ENCODE results near the gene COA8. TPM values are rescaled to one million over a fixed set of nuclear protein-coding genes. Genes with fewer than 3 reads are reported as not detected.
A peak's percentile ranks its signal among the peaks of the same experiment; 100 is the strongest.

COA8 gene
- total RNA-seq, 1 donor from 2014 or later: 33.8 TPM

DNA sequence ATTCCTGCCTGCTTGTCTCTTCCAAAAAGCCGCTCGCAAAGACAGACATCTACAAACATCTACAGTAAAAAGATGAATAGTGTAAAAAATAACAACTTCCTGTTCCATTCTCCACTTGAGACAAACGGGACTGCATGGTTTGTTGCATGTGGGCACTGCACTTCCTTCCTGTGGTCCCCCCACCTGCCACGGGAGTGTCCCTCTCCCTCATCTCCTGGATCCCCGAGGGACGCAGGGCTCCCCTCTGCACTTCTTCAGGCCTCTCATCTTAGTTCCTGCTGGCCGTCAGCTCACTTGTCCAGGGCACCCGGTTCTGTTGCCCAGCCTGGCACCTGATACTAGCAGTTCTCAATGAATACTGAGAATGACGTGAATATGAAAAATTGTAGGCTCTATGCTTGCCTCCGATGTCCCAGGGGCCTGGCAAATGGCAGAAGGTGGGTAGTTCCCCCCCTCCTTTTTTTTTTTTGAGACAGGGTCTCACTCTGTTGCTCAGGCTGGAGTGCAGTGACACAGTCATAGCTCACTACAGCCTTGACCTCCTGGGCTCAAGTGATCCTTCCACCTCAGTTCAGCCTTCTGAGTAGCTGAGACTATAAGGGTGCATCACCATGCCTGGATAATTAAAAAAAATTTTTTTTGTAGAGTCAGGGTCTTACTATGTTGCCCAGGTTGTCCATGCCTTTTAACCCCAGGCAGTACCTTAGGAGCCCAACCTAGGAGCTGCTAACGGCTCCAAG lies 62.8 kb downstream of the COA8 start:
- DNase-seq: no peak

- peak; percentile 63 for DNase-seq
Measured at GRCh38 chr14:103626146-103626850, 63.5 kb downstream of the COA8 start.

DNA sequence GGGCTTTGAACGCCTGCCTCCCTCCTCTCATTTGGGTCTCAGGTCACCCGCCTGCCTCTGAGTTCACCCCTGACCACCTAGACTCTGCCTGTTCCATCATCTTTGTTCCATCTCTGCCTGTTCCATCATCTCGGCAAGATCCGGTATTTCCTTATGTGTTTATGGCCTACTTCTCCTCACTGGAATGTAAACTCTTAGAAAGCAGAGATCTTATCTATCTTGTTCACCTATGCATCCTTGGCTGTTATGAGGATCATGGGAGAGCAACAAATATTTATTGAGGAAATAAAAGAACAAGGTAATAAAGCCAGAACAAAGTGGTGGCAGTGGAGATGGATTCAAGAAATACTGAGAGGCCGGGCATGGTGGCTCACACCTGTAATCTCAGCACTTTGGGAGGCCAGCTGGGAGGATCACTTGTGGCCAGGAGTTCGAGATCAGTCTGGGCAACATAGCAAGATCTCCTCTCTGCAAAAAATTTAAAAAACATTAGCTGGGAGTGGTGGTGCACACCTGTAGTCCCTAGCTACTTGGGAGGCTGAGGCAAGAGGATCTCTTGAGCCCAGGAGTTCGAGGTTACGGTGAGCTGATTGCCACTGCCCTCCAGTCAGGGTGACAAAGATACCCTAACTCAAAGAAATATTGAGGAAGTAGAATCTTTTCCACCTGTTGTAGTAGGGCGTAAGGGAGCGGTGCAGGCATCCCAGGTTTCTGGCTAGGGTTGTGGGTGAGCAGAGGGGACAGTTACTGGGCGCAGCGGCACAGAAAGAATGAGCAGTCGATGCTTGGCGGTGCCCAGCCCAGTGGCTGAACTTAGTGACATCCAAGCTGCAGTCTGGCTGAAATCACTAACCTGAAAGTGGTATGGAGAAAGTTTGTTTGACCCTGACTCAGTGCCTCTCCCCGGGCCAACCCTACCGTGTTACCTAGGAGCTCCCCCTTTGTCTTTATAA lies 64.6 kb downstream of the COA8 start:
- no peak for DNase-seq

- peak; percentile 55 for DNase-seq
Measured at GRCh38 chr14:103628221-103628683, 65.5 kb downstream of the COA8 start.

DNA sequence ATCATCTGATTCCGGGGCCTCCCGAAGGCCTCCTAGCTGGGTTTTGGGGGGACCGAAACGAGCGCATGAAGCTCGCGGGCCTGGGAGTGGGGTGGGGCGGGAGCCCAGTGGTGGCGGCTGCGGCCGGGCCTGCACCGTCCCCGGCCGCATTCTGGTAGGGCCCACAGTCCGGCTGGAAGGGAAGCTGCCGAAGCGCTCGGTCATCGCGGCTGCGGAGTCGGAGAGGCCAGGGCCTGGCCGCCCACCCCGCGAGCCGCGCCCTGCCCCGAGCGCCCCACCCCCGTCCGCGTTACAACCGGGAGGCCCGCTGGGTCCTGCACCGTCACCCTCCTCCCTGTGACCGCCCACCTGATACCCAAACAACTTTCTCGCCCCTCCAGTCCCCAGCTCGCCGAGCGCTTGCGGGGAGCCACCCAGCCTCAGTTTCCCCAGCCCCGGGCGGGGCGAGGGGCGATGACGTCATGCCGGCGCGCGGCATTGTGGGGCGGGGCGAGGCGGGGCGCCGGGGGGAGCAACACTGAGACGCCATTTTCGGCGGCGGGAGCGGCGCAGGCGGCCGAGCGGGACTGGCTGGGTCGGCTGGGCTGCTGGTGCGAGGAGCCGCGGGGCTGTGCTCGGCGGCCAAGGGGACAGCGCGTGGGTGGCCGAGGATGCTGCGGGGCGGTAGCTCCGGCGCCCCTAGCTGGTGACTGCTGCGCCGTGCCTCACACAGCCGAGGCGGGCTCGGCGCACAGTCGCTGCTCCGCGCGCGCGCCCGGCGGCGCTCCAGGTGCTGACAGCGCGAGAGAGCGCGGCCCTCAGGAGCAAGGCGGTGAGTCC lies 66.1 kb downstream of the COA8 start, which contains the start of gene KLC1:
KLC1 (plus strand) TSS at position 528 of the 819 bp plus-strand sequence. CDS start 25,354 bp downstream, outside the sequence.
- DNase-seq: peak; percentile 91

- peak; percentile 61 for DNase-seq
Measured at GRCh38 chr14:103629503-103630121, 66.9 kb downstream of the COA8 start.

GRCh38 chr14:103630364-103631108 lies 67.8 kb downstream of the COA8 start:
- no peak for DNase-seq

GRCh38 chr14:103633391-103633790 lies 70.6 kb downstream of the COA8 start:
- no peak for DNase-seq

GRCh38 chr14:103634156-103634555 lies 71.4 kb downstream of the COA8 start:
- DNase-seq: no peak

- DNase-seq: no peak
Measured at GRCh38 chr14:103638594-103638993, 75.8 kb downstream of the COA8 start.

Small RNAs within 50 kb of the gene (small RNA-seq; reads per million reads assigned to genes)
- gene RNU4-68P (ENCODE audit: low replicate concordance): not detected
- gene RNU7-160P (ENCODE audit: low replicate concordance): not detected

Other genes with a start within 250 kb of the COA8 start
- gene EIF5, start 228.7 kb upstream of the COA8 start, total RNA-seq: 194 TPM
- gene MARK3, start 177.5 kb upstream of the COA8 start, total RNA-seq: 77.9 TPM
- gene CKB, start 40.1 kb upstream of the COA8 start, total RNA-seq: 105 TPM
- gene TRMT61A, start 33.8 kb upstream of the COA8 start, total RNA-seq: 7.0 TPM
- gene BAG5, start 303 bp upstream of the COA8 start, total RNA-seq: 34.9 TPM
- 273 TPM for gene KLC1, start 66.3 kb downstream of the COA8 start, total RNA-seq
- gene XRCC3, start 152.5 kb downstream of the COA8 start, total RNA-seq: 10.5 TPM
- gene ZFYVE21, start 152.8 kb downstream of the COA8 start, total RNA-seq: 119 TPM